Loucy (cell line): ENCODE measurements around the gene AGAP1.

ENCODE experiments used
- H2AFZ ChIP-seq: fragments of 200-600 bp; sonication (generic); 2 replicates; pipeline ENCODE4 v1.6.0; 2016; ENCODE audit warnings: antibody characterized with exemption, mild to moderate bottlenecking, low read length, moderate library complexity
- H3F3A ChIP-seq: fragments of 200-600 bp; 2 replicates; pipeline ENCODE4 v1.6.0; 2016; ENCODE audit warnings: antibody characterized with exemption, low read depth, mild to moderate bottlenecking
- H3K27me3 ChIP-seq: fragments of 200-600 bp; sonication (generic); 2 replicates; pipeline ENCODE4 v1.6.1; 2014; ENCODE audit warnings: low read length, mild to moderate bottlenecking; ENCODE audit not compliant: insufficient read depth, poor library complexity, severe bottlenecking
- H3K36me3 ChIP-seq: fragments of 200-600 bp; sonication (generic); 2 replicates; pipeline ENCODE4 v1.6.1; 2016; ENCODE audit warnings: low read length; ENCODE audit not compliant: insufficient read depth
- H3K4me1 ChIP-seq: fragments of 200-600 bp; sonication (generic); 2 replicates; pipeline ENCODE4 v1.5.1; 2014; ENCODE audit warnings: low read length, mild to moderate bottlenecking; ENCODE audit not compliant: insufficient read depth, poor library complexity, severe bottlenecking
- H3K4me2 ChIP-seq: fragments of 200-600 bp; sonication (generic); 2 replicates; pipeline ENCODE4 v1.6.0; 2014; ENCODE audit warnings: antibody characterized with exemption, low read length, low read depth, mild to moderate bottlenecking; ENCODE audit not compliant: poor library complexity, severe bottlenecking
- H3K4me3 ChIP-seq: fragments of 200-600 bp; sonication (generic); 2 replicates; pipeline ENCODE4 v1.5.1; 2014; ENCODE audit warnings: low read length, mild to moderate bottlenecking, mixed read lengths; ENCODE audit not compliant: poor library complexity, severe bottlenecking
- H3K79me2 ChIP-seq: fragments of 200-600 bp; sonication (generic); 2 replicates; pipeline ENCODE4 v1.6.1; 2014; ENCODE audit warnings: low read length; ENCODE audit not compliant: insufficient read depth
- H3K9ac ChIP-seq: fragments of 200-600 bp; sonication (generic); 2 replicates; pipeline ENCODE4 v1.6.0; 2014; ENCODE audit warnings: mild to moderate bottlenecking, low read depth, low read length, moderate library complexity; ENCODE audit not compliant: poor library complexity, severe bottlenecking
- H3K9me2 ChIP-seq: fragments of 200-600 bp; sonication (generic); replicated peaks from 2 replicates; pipeline ENCODE4 v1.6.1; 2016; ENCODE audit warnings: low read depth, low read length, mixed read lengths
- H3K9me3 ChIP-seq: fragments of 200-600 bp; sonication (generic); 2 replicates; pipeline ENCODE4 v1.6.1; 2014; ENCODE audit warnings: mild to moderate bottlenecking, antibody characterized with exemption, low read length, low read depth; ENCODE audit not compliant: insufficient read depth
- H4K20me1 ChIP-seq: fragments of 200-600 bp; sonication (generic); 2 replicates; pipeline ENCODE4 v1.6.0; 2014; ENCODE audit warnings: antibody characterized with exemption, low read length, mild to moderate bottlenecking; ENCODE audit not compliant: insufficient read depth, poor library complexity, severe bottlenecking
- EZH2phosphoT487 ChIP-seq: fragments of 200-600 bp; IDR thresholded peaks from 2 replicates; pipeline ENCODE4 v1.6.1; 2018; ENCODE audit warnings: antibody characterized with exemption, mild to moderate bottlenecking, moderate library complexity, borderline replicate concordance
- TF ChIP-seq, protein P1 (sequence below): fragments of 200-600 bp; sonication (generic); conservative IDR thresholded peaks from 2 replicates; pipeline ENCODE4 v1.5.1; 2014; ENCODE audit warnings: mild to moderate bottlenecking, antibody characterized with exemption, low read length

Gene AGAP1

DNA sequence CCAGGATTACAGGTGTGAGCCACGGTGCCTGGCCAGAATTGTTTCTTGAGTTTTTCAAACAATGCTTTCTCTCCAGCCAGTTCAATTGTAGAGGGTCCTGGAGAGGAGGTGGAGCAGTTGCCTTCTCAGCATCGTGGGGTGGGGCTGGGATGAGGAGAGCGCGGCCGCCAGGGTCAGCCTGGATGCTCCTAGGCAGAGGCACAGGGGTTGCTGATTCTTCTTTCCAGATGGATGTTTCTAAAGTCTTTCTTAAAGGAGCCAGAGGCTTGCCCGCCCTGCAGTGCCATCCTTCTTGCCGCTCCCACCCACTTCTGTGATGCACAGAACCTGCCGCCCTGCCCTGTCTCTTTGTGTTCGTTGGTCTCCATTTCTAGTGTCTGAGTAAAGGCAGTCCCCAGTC is 61.1 kb downstream of the AGAP1 start:
- H3K36me3 ChIP-seq: no peaks in the 10 kb centered on the region
- no peaks in the 10 kb centered on the region for H3K27me3 ChIP-seq
- no peaks in the 10 kb centered on the region for H3F3A ChIP-seq
- no peaks in the 10 kb centered on the region for H3K79me2 ChIP-seq
- no peaks in the 10 kb centered on the region for H3K9me3 ChIP-seq
- TF ChIP-seq, protein P1, sequence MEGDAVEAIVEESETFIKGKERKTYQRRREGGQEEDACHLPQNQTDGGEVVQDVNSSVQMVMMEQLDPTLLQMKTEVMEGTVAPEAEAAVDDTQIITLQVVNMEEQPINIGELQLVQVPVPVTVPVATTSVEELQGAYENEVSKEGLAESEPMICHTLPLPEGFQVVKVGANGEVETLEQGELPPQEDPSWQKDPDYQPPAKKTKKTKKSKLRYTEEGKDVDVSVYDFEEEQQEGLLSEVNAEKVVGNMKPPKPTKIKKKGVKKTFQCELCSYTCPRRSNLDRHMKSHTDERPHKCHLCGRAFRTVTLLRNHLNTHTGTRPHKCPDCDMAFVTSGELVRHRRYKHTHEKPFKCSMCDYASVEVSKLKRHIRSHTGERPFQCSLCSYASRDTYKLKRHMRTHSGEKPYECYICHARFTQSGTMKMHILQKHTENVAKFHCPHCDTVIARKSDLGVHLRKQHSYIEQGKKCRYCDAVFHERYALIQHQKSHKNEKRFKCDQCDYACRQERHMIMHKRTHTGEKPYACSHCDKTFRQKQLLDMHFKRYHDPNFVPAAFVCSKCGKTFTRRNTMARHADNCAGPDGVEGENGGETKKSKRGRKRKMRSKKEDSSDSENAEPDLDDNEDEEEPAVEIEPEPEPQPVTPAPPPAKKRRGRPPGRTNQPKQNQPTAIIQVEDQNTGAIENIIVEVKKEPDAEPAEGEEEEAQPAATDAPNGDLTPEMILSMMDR: no peak
- no peak for TF ChIP-seq EZH2phosphoT487
- H2AFZ ChIP-seq: no peak overlapping the region
- H3K9ac ChIP-seq: no peak overlapping the region
- H3K4me2 ChIP-seq: no peak overlapping the region
- H3K4me3 ChIP-seq: no peak overlapping the region
- H3K9me2 ChIP-seq: no peaks in the 10 kb centered on the region
- H3K4me1 ChIP-seq: no peaks in the 10 kb centered on the region
- H4K20me1 ChIP-seq: no peaks in the 10 kb centered on the region

DNA sequence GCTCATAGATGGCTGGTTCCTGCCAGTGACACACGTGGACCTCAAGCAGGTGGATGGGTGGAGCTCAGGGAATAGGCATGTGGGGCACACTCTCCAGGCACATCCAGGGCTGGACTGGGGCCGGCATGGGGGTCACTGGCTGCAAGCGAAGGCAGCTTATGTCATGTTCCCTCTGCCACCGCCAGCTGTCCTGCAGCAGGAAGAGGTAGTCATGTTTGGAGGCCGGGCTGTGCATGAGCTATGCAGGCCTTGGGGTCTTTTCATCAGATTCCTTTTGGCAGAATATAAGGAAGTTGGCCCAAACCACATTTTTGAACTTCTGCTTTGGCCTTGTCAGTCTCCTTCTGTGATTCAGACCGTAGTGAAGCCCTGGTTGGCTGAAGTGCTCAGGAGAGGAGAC is 61.5 kb downstream of the AGAP1 start:
- no peaks in the 10 kb centered on the region for H3K36me3 ChIP-seq
- no peaks in the 10 kb centered on the region for H3K79me2 ChIP-seq
- H3F3A ChIP-seq: no peaks in the 10 kb centered on the region
- no peaks in the 10 kb centered on the region for H3K4me1 ChIP-seq
- no peak overlapping the region for H3K4me3 ChIP-seq
- no peaks in the 10 kb centered on the region for H3K9me2 ChIP-seq
- H3K4me2 ChIP-seq: no peak overlapping the region
- H3K27me3 ChIP-seq: no peaks in the 10 kb centered on the region
- H4K20me1 ChIP-seq: no peaks in the 10 kb centered on the region
- H2AFZ ChIP-seq: no peak overlapping the region
- no peak overlapping the region for H3K9ac ChIP-seq
- TF ChIP-seq, protein P1: no peak
- TF ChIP-seq EZH2phosphoT487: no peak
- no peaks in the 10 kb centered on the region for H3K9me3 ChIP-seq

DNA sequence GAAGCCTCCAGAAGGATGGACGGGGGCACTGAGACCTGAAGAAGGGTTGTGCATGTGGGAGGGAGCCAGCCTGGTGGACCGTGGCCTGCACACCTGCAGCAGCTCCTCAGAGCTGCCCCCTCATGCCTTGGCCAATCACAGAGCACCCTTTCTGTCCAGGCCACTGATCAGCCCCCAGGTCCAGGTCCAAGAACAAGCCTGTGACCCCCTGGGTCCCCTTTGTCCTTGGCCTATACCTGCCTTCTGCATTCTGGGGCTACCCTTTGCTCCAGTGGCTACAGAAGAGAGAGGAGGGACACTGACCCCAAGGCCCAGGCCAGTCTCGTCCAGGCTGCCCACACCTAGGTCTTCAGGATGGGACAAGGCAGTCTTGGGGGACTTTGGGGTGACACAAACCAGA is 62.2 kb downstream of the AGAP1 start:
- H3K4me3 ChIP-seq: no peak overlapping the region
- no peaks in the 10 kb centered on the region for H3K27me3 ChIP-seq
- no peak overlapping the region for H3K9ac ChIP-seq
- H3K9me3 ChIP-seq: no peaks in the 10 kb centered on the region
- no peak for TF ChIP-seq EZH2phosphoT487
- TF ChIP-seq, protein P1: no peak
- no peaks in the 10 kb centered on the region for H3F3A ChIP-seq
- no peaks in the 10 kb centered on the region for H3K36me3 ChIP-seq
- H4K20me1 ChIP-seq: no peaks in the 10 kb centered on the region
- no peak overlapping the region for H3K4me2 ChIP-seq
- no peaks in the 10 kb centered on the region for H3K9me2 ChIP-seq
- no peaks in the 10 kb centered on the region for H3K79me2 ChIP-seq
- H2AFZ ChIP-seq: no peak overlapping the region
- H3K4me1 ChIP-seq: no peaks in the 10 kb centered on the region
